ENCODE results near the gene ZNF425. TPM values are rescaled to one million over a fixed set of nuclear protein-coding genes. Genes with fewer than 3 reads are reported as not detected.

ZNF425 gene
- total RNA-seq, 1 experiment from 2014 or later: 3.0 TPM

DNA sequence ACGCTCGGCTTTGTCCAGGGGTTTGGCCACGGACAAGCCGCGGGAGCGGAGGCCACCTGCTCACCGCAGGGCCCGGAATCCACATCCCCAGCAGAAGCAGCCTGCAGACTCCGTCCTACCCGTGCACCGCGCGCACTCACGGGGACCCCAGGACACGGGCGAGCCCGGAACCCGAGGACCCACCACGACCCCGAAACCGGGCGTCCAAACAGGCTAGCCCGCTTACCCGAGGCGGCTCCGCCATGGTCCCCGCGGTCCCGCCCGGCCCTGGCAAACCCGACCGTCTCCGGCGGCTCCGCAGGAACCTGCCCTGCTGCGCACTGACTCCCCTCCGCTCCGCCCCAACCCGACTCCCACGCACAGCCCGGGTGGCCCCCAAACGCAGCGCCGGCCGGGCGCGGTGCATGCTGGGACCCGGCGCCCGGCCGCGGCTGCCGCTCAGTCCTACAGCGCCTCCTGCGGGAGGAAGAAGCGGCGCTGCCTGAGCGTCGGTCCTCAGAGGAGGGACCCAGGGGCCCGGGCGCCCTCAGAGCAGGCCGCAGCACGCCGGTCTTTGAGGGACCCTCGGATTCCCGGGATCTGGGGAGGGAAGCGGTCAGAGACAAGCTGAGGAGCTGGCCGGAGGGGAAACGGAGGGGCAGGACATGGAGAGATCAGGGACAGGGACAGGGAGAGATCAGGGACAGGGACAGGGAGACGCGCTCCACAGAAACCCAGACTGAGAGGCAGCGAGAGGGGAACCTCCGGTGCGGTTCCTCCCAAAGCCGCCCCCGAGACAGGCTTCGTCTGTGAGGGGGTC is 35.5 kb downstream of the ZNF425 start, which contains the start of gene ZNF786:
Gene ZNF786, minus strand, starts transcription at position 322 of the 799 bp plus-strand sequence. Its CDS starts 78 bp downstream, at position 244.
- ATAC-seq (peak; percentile 95), DNase-seq (ENCODE audit: low read depth, low spot score) (peak; percentile 33)
- Histone ChIP-seq H3K4me3 (ENCODE audit: low read depth in 2 of 2, low read length in 2 of 2) (peak within 1 kb of the TSS; percentile 81 to 87), H3K27me3 (ENCODE audit: control insufficient read depth, insufficient read depth, low read length) (no peaks in the 10 kb centered on the region), H3K4me1 (ENCODE audit: control insufficient read depth, insufficient read depth, low read length) (no peaks in the 10 kb centered on the region), H3K27ac (ENCODE audit: low read length) (peak within 1 kb of the TSS; percentile 87), H3K9me3 (ENCODE audit: control insufficient read depth, insufficient read depth, low read depth, low read length) (no peaks in the 10 kb centered on the region), H3K36me3 (ENCODE audit: control insufficient read depth, insufficient read depth, low read length) (no peaks in the 10 kb centered on the region)
- no TSS peak for BruUV-seq (replicated peaks)
- TF ChIP-seq POLR2AphosphoS5 (IDR thresholded peaks at IDR 0.05; ENCODE audit: low read depth, low read length) (peak; percentile 85), TCF7L2 (IDR thresholded peaks at IDR 0.05; ENCODE audit: low read depth, low read length) (no peak), SIN3A (IDR thresholded peaks at IDR 0.05; ENCODE audit: borderline replicate concordance, insufficient read depth, low read depth, low read length) (peak; percentile 80; the same call in 1 of the 2 replicates)
- TF ChIP-seq, protein P1, sequence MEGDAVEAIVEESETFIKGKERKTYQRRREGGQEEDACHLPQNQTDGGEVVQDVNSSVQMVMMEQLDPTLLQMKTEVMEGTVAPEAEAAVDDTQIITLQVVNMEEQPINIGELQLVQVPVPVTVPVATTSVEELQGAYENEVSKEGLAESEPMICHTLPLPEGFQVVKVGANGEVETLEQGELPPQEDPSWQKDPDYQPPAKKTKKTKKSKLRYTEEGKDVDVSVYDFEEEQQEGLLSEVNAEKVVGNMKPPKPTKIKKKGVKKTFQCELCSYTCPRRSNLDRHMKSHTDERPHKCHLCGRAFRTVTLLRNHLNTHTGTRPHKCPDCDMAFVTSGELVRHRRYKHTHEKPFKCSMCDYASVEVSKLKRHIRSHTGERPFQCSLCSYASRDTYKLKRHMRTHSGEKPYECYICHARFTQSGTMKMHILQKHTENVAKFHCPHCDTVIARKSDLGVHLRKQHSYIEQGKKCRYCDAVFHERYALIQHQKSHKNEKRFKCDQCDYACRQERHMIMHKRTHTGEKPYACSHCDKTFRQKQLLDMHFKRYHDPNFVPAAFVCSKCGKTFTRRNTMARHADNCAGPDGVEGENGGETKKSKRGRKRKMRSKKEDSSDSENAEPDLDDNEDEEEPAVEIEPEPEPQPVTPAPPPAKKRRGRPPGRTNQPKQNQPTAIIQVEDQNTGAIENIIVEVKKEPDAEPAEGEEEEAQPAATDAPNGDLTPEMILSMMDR (IDR thresholded peaks at IDR 0.05): peak; percentile 99
- ChIA-PET CTCF (no interaction called here), POLR2A (interaction anchor here (0.7 kb wide), 1 partner anchor 90 kb away, joined by 3 read pairs; no protein-coding TSS in a partner anchor)
- intact Hi-C loops (cut with micrococcal nuclease; ENCODE audit: unreplicated experiment) (no loop called here), in situ Hi-C loops (cut with HindIII; ENCODE audit: low pct_unique_long_range_greater_than_20kb, low sequenced_read_pairs) (no loop called here)

DNA sequence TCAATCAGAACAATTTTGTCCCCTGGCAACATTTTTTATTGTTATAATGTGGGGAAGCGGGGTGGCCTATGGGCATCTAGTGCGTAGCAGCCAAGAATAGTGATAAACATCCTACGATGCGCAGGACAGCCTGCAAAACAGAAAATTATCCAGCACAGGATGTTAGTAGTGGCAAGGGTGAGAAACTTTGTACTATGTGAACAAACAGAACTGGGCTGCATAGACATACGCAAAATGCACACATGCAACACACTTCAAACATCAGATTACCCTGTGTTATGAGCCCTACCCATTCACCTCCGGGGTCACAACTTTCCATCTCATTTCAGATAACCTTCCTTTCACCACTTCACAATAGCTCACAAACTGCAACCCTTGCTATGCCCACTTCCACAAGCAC is 38.7 kb downstream of the ZNF425 start:
- ATAC-seq (no peak), DNase-seq (ENCODE audit: low read depth, low spot score) (no peak)
- Histone ChIP-seq H3K36me3 (ENCODE audit: control insufficient read depth, insufficient read depth, low read length) (no peaks in the 10 kb centered on the region), H3K9me3 (ENCODE audit: control insufficient read depth, insufficient read depth, low read depth, low read length) (no peaks in the 10 kb centered on the region), H3K4me1 (ENCODE audit: control insufficient read depth, insufficient read depth, low read length) (no peaks in the 10 kb centered on the region), H3K27ac (ENCODE audit: low read length) (no peak overlapping the region), H3K4me3 (ENCODE audit: low read depth in 2 of 2, low read length in 2 of 2) (no peak overlapping the region), H3K27me3 (ENCODE audit: control insufficient read depth, insufficient read depth, low read length) (no peaks in the 10 kb centered on the region)
- ChIA-PET CTCF (interaction anchor here (0.6 kb wide), 1 partner anchor 209 kb away, joined by 6 read pairs; no protein-coding TSS in a partner anchor), POLR2A (no interaction called here)
- no TSS peak for BruUV-seq (replicated peaks)
- TF ChIP-seq POLR2AphosphoS5 (IDR thresholded peaks at IDR 0.05; ENCODE audit: low read depth, low read length) (no peak), SIN3A (IDR thresholded peaks at IDR 0.05; ENCODE audit: borderline replicate concordance, insufficient read depth, low read depth, low read length) (no peak), TCF7L2 (IDR thresholded peaks at IDR 0.05; ENCODE audit: low read depth, low read length) (no peak)
- TF ChIP-seq, protein P1 (IDR thresholded peaks at IDR 0.05): no peak
- TF ChIP-seq, protein P2, sequence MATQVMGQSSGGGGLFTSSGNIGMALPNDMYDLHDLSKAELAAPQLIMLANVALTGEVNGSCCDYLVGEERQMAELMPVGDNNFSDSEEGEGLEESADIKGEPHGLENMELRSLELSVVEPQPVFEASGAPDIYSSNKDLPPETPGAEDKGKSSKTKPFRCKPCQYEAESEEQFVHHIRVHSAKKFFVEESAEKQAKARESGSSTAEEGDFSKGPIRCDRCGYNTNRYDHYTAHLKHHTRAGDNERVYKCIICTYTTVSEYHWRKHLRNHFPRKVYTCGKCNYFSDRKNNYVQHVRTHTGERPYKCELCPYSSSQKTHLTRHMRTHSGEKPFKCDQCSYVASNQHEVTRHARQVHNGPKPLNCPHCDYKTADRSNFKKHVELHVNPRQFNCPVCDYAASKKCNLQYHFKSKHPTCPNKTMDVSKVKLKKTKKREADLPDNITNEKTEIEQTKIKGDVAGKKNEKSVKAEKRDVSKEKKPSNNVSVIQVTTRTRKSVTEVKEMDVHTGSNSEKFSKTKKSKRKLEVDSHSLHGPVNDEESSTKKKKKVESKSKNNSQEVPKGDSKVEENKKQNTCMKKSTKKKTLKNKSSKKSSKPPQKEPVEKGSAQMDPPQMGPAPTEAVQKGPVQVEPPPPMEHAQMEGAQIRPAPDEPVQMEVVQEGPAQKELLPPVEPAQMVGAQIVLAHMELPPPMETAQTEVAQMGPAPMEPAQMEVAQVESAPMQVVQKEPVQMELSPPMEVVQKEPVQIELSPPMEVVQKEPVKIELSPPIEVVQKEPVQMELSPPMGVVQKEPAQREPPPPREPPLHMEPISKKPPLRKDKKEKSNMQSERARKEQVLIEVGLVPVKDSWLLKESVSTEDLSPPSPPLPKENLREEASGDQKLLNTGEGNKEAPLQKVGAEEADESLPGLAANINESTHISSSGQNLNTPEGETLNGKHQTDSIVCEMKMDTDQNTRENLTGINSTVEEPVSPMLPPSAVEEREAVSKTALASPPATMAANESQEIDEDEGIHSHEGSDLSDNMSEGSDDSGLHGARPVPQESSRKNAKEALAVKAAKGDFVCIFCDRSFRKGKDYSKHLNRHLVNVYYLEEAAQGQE (IDR thresholded peaks at IDR 0.05; ENCODE audit: insufficient read depth in 1 of 2, low read depth in 2 of 2, low read length in 1 of 2): no peak
- in situ Hi-C loops (cut with HindIII; ENCODE audit: low pct_unique_long_range_greater_than_20kb, low sequenced_read_pairs): no loop called here
- intact Hi-C loops (cut with micrococcal nuclease; ENCODE audit: unreplicated experiment): no loop called here

Data from Panc1 (cell line).